PC-9 (cell line): ENCODE data around the gene TLK2. TPM values are rescaled to one million over a fixed set of nuclear protein-coding genes. Genes with fewer than 3 reads are reported as not detected.

Source experiments
- BruUV-seq: library from RNA; stranded (reverse); fragments of 400-500 nt; replicated peaks from 2 replicates; lab custom pipeline; 2021; lab: Mats Ljungman, UMichigan
- CTCF ChIA-PET: fragments of 300-600 bp; sonication (Branson Sonifier 250); formaldehyde crosslinking; loops from one replicate; lab custom pipeline; 2022; ENCODE audit warnings: antibody characterized with exemption; lab: Charles Lee
- POLR2A ChIA-PET: fragments of 300-600 bp; sonication (Branson Sonifier 250); formaldehyde crosslinking; loops from one replicate; lab custom pipeline; 2022; ENCODE audit warnings: antibody characterized with exemption; ENCODE audit not compliant: unreplicated experiment; lab: Charles Lee
- DNase-seq, 2 experiments: peaks; one replicate each; pipeline versions ENCODE4 v3.0.0 to v3.0.0-alpha.2; 2015 to 2022; ENCODE audit warnings: mixed read lengths in 1 of 2
- H2AFZ ChIP-seq: fragments of 200-600 bp; sonication (generic); 2 replicates; pipeline ENCODE4 v1.8.1; 2017; ENCODE audit warnings: antibody characterized with exemption
- H3F3A ChIP-seq: fragments of 200-600 bp; sonication (generic); 2 replicates; pipeline ENCODE4 v1.8.1; 2017; ENCODE audit warnings: antibody characterized with exemption, mild to moderate bottlenecking, low read depth; ENCODE audit not compliant: insufficient read depth
- H3K27ac ChIP-seq: fragments of 200-600 bp; sonication (generic); 2 replicates; pipeline ENCODE4 v1.6.1; 2016; ENCODE audit warnings: mixed run types
- H3K27me3 ChIP-seq: fragments of 200-600 bp; sonication (generic); 2 replicates; pipeline ENCODE4 v1.6.1; 2016; ENCODE audit warnings: low read depth, mixed run types; ENCODE audit not compliant: insufficient read depth
- H3K36me3 ChIP-seq: fragments of 200-600 bp; sonication (generic); 2 replicates; pipeline ENCODE4 v1.6.1; 2016; ENCODE audit warnings: low read depth, mixed run types
- H3K4me1 ChIP-seq: fragments of 200-600 bp; sonication (generic); replicated peaks from 2 replicates; pipeline ENCODE4 v1.6.1; 2016; ENCODE audit warnings: mixed run types; ENCODE audit not compliant: insufficient read depth
- H3K4me2 ChIP-seq: fragments of 200-600 bp; sonication (generic); 2 replicates; pipeline ENCODE4 v1.6.1; 2017; ENCODE audit warnings: mixed run types
- H3K4me3 ChIP-seq: fragments of 200-600 bp; sonication (generic); 2 replicates; pipeline ENCODE4 v1.6.1; 2016; ENCODE audit warnings: mixed run types
- H3K79me2 ChIP-seq: fragments of 200-600 bp; sonication (generic); 2 replicates; pipeline ENCODE4 v1.6.1; 2017; ENCODE audit warnings: low read depth, mixed run types
- H3K9me2 ChIP-seq: fragments of 200-600 bp; sonication (generic); 2 replicates; pipeline ENCODE4 v1.8.1; 2017; ENCODE audit warnings: mild to moderate bottlenecking; ENCODE audit not compliant: insufficient read depth
- H3K9me3 ChIP-seq: fragments of 200-600 bp; sonication (generic); 2 replicates; pipeline ENCODE4 v1.8.1; 2016; ENCODE audit warnings: low read depth; ENCODE audit not compliant: insufficient read depth
- H4K20me1 ChIP-seq: fragments of 200-600 bp; sonication (generic); 2 replicates; pipeline ENCODE4 v1.8.1; 2017; ENCODE audit not compliant: insufficient read depth
- CTCF ChIP-seq: fragments of 200-600 bp; sonication (generic); conservative IDR thresholded peaks from 2 replicates; pipeline ENCODE4 v1.6.1; 2017; ENCODE audit warnings: mixed run types, antibody characterized with exemption, mild to moderate bottlenecking, moderate library complexity
- EZH2 ChIP-seq: fragments of 200-600 bp; sonication (generic); IDR thresholded peaks from 2 replicates; pipeline ENCODE4 v1.8.0; 2017; ENCODE audit warnings: antibody characterized with exemption, low read depth
- intact Hi-C: fragments of 100-400 bp; cut with micrococcal nuclease; formaldehyde crosslinking; loops from one replicate; pipeline ENCODE4 v1.10.0; 2022; ENCODE audit not compliant: unreplicated experiment
- total RNA-seq: library from RNA; stranded (reverse); gene quantifications from 2 replicates; pipeline ENCODE4 v1.2.3, GENCODE V29; 2021

Gene TLK2
- total RNA-seq, 1 experiment from 2014 or later, result 40.7 TPM

- no peak overlapping the region for H2AFZ ChIP-seq
- H3K4me2 ChIP-seq, result no peak overlapping the region
- no peaks in the 10 kb centered on the region for H3K79me2 ChIP-seq
- no peaks in the 10 kb centered on the region for H3K27me3 ChIP-seq
- intact Hi-C loops, result no loop called here
- no peaks in the 10 kb centered on the region for H3K9me3 ChIP-seq
- ChIA-PET POLR2A (no interaction called here), CTCF (interaction anchor here (0.6 kb wide), 1 partner anchor 485 kb away, joined by 4 read pairs; no protein-coding TSS in a partner anchor)
- peaks cover 29% of the 10 kb centered on the region for H3K36me3 ChIP-seq
- H3K4me3 ChIP-seq, result no peak overlapping the region
- no peak for DNase-seq
- TF ChIP-seq CTCF, result no peak
- TF ChIP-seq EZH2, result no peak
- no peaks in the 10 kb centered on the region for H3K4me1 ChIP-seq
- H3K27ac ChIP-seq, result no peak overlapping the region
- peaks cover 17% of the 10 kb centered on the region; the same call in 1 of the 2 replicates for H3F3A ChIP-seq
- BruUV-seq, result no TSS peak
- no peaks in the 10 kb centered on the region for H3K9me2 ChIP-seq
- H4K20me1 ChIP-seq, result peaks cover 6% of the 10 kb centered on the region; the same call in 1 of the 2 replicates
Measured at GRCh38 chr17:62595484-62595883, 116.9 kb downstream of the TLK2 start.

GRCh38 chr17:62596662-62597061, 118.0 kb downstream of the TLK2 start:
- no peak for DNase-seq
- CTCF ChIA-PET, result no interaction called here
- H3K36me3 ChIP-seq, result peaks cover 41% of the 10 kb centered on the region

GRCh38 chr17:62597150-62597549, 118.5 kb downstream of the TLK2 start:
- no peak for DNase-seq
- intact Hi-C loops, result no loop called here
- H3K9me3 ChIP-seq, result no peaks in the 10 kb centered on the region
- peaks cover 5% of the 10 kb centered on the region; the same call in 1 of the 2 replicates for H4K20me1 ChIP-seq
- H3K4me2 ChIP-seq, result no peak overlapping the region
- H3K4me3 ChIP-seq, result no peak overlapping the region
- peaks cover 5% of the 10 kb centered on the region; the same call in 1 of the 2 replicates for H3F3A ChIP-seq
- ChIA-PET POLR2A (no interaction called here), CTCF (no interaction called here)
- no peaks in the 10 kb centered on the region for H3K9me2 ChIP-seq
- H3K27ac ChIP-seq, result no peak overlapping the region
- H3K36me3 ChIP-seq, result peaks cover 45% of the 10 kb centered on the region
- H3K27me3 ChIP-seq, result no peaks in the 10 kb centered on the region
- TF ChIP-seq CTCF (no peak), EZH2 (no peak)
- no peaks in the 10 kb centered on the region for H3K79me2 ChIP-seq
- no peaks in the 10 kb centered on the region for H3K4me1 ChIP-seq
- no TSS peak for BruUV-seq
- H2AFZ ChIP-seq, result no peak overlapping the region

More at GRCh38 chr17:62596662-62597061, 118.0 kb downstream of the TLK2 start:
- Histone ChIP-seq H3K79me2 (no peaks in the 10 kb centered on the region), H3K9me2 (no peaks in the 10 kb centered on the region), H3K4me1 (no peaks in the 10 kb centered on the region), H2AFZ (no peak overlapping the region), H3K27me3 (no peaks in the 10 kb centered on the region), H3F3A (peaks cover 9% of the 10 kb centered on the region; the same call in 1 of the 2 replicates), H4K20me1 (peaks cover 6% of the 10 kb centered on the region; the same call in 1 of the 2 replicates), H3K27ac (no peak overlapping the region), H3K4me3 (no peak overlapping the region), H3K9me3 (no peaks in the 10 kb centered on the region), H3K4me2 (no peak overlapping the region)
- BruUV-seq, result no TSS peak
- intact Hi-C loops, result no loop called here
- POLR2A ChIA-PET, result no interaction called here
- TF ChIP-seq EZH2 (no peak), CTCF (no peak)
